NCI-H2081 (cell line): ENCODE measurements around the gene CDC7.

Experiments used
- DNase-seq, 2 experiments: peaks; one replicate each; lab custom pipeline; 2025; lab: John Stamatoyannopoulos, UW

CDC7 gene

GRCh38 chr1:91549041-91549735 lies 48.5 kb downstream of the CDC7 start:
- DNase-seq: no peak

- DNase-seq: no peak
Observed at GRCh38 chr1:91550961-91551360, 50.3 kb downstream of the CDC7 start.

GRCh38 chr1:91552091-91552490 lies 51.4 kb downstream of the CDC7 start:
- no peak for DNase-seq

- no peak for DNase-seq
Observed at GRCh38 chr1:91552596-91552995, 51.9 kb downstream of the CDC7 start.

GRCh38 chr1:91553177-91553591 lies 52.5 kb downstream of the CDC7 start:
- no peak for DNase-seq

GRCh38 chr1:91555074-91555730 lies 54.6 kb downstream of the CDC7 start:
- no peak for DNase-seq

- no peak for DNase-seq
Observed at GRCh38 chr1:91555821-91556531, 55.3 kb downstream of the CDC7 start.

- no peak for DNase-seq
Observed at GRCh38 chr1:91556556-91556955, 55.9 kb downstream of the CDC7 start.

GRCh38 chr1:91557039-91557690 lies 56.5 kb downstream of the CDC7 start:
- no peak for DNase-seq

GRCh38 chr1:91557826-91558225 lies 57.2 kb downstream of the CDC7 start:
- no peak for DNase-seq

- DNase-seq: no peak
Observed at GRCh38 chr1:91559046-91559750, 58.5 kb downstream of the CDC7 start.

GRCh38 chr1:91559838-91560565 lies 59.4 kb downstream of the CDC7 start:
- no peak for DNase-seq

- no peak for DNase-seq
Observed at GRCh38 chr1:91564888-91565701, 64.4 kb downstream of the CDC7 start.

GRCh38 chr1:91567583-91567982 lies 66.9 kb downstream of the CDC7 start:
- no peak for DNase-seq

- DNase-seq: no peak
Observed at GRCh38 chr1:91568261-91568660, 67.6 kb downstream of the CDC7 start.

GRCh38 chr1:91569411-91570119 lies 68.9 kb downstream of the CDC7 start:
- no peak for DNase-seq

- no peak for DNase-seq
Observed at GRCh38 chr1:91570120-91570448, 69.4 kb downstream of the CDC7 start.

GRCh38 chr1:91572044-91572443 lies 71.4 kb downstream of the CDC7 start:
- no peak for DNase-seq
